ENCODE measurements around the gene HSD11B1. TPM values are rescaled to one million over a fixed set of nuclear protein-coding genes. Genes with fewer than 3 reads are reported as not detected.

The HSD11B1 gene
- total RNA-seq, 5 donors from 2014 or later (not counting 1 experiment from before 2014, with no cell fraction given) = 0.41 to 1.1 TPM; not detected in 3

- no peaks in the 10 kb centered on the region for H3K9me3 Mint-ChIP-seq
- H3K36me3 Mint-ChIP-seq = no peaks in the 10 kb centered on the region
- Histone ChIP-seq H3K27ac (ENCODE audit: low read length) (no peak overlapping the region), H3K4me3 (ENCODE audit: control insufficient read depth in 1 of 2, extremely low read depth in 1 of 2, low read length in 1 of 2) (no peak overlapping the region), H3K4me1 (ENCODE audit: control insufficient read depth in 1 of 2, extremely low read depth in 1 of 2, insufficient read depth in 2 of 2, low read length in 2 of 2) (peaks cover 21 to 24% of the 10 kb centered on the region in 2 experiments), H3K27me3 (replicated peaks in 1 of 2; ENCODE audit: control insufficient read depth in 2 of 2, extremely low read depth in 1 of 2, insufficient read depth in 2 of 2, low read length in 1 of 2) (peaks cover 0 to 3% of the 10 kb centered on the region in 2 experiments), H3K9me3 (no peaks in the 10 kb centered on the region), H3K36me3 (ENCODE audit: control insufficient read depth in 2 of 2, extremely low read depth in 1 of 2, insufficient read depth in 1 of 2, low read length in 1 of 2) (no peaks in the 10 kb centered on the region)
- DNase-seq (no peak), ATAC-seq (replicated peaks in 1 of 4) (no peak)
- ChIA-PET CTCF (interaction anchor here in 1 of 2 donors (1.0 kb wide), 1 partner anchor 120 kb away, joined by 3 read pairs; no protein-coding TSS in a partner anchor), POLR2A (no interaction called here)
- peak overlapping the region in 1 of 3 donors; percentile 82 for H3K4me3 Mint-ChIP-seq
- 25% methylated on average over 2 of the region's 4 CpGs for WGBS (ENCODE audit: insufficient coverage)
- H3K27ac Mint-ChIP-seq = peak overlapping the region; percentile 71 to 74
- peaks cover 37 to 51% (median 43%) of the 10 kb centered on the region in 3 donors for H3K4me1 Mint-ChIP-seq
- H3K27me3 Mint-ChIP-seq = peaks cover 0 to under 1% of the 10 kb centered on the region in 2 donors
These were observed 18.3 kb upstream of the HSD11B1 start for GRCh38 chr1:209686322-209686721.

GRCh38 chr1:209688746-209689234 is 15.9 kb upstream of the HSD11B1 start:
- ChIA-PET POLR2A (no interaction called here), CTCF (interaction anchor here (0.6 to 0.7 kb wide), 2 partner anchors 45 to 112 kb away, joined by 3 read pairs; no protein-coding TSS in a partner anchor)
- no peak overlapping the region for H3K27ac Mint-ChIP-seq
- Histone ChIP-seq H3K27ac (ENCODE audit: low read length) (no peak overlapping the region), H3K9me3 (no peaks in the 10 kb centered on the region), H3K36me3 (ENCODE audit: control insufficient read depth in 2 of 2, extremely low read depth in 1 of 2, insufficient read depth in 1 of 2, low read length in 1 of 2) (no peaks in the 10 kb centered on the region), H3K4me3 (ENCODE audit: control insufficient read depth in 1 of 2, extremely low read depth in 1 of 2, low read length in 1 of 2) (no peak overlapping the region), H3K4me1 (ENCODE audit: control insufficient read depth in 1 of 2, extremely low read depth in 1 of 2, insufficient read depth in 2 of 2, low read length in 2 of 2) (peaks cover 21 to 24% of the 10 kb centered on the region in 2 experiments), H3K27me3 (replicated peaks in 1 of 2; ENCODE audit: control insufficient read depth in 2 of 2, extremely low read depth in 1 of 2, insufficient read depth in 2 of 2, low read length in 1 of 2) (peaks cover 0 to 2% of the 10 kb centered on the region in 2 experiments)
- no peaks in the 10 kb centered on the region for H3K9me3 Mint-ChIP-seq
- H3K4me3 Mint-ChIP-seq = no peak overlapping the region
- no peak for DNase-seq
- H3K4me1 Mint-ChIP-seq = peaks cover 49 to 63% (median 49%) of the 10 kb centered on the region in 3 donors
- no peak for ATAC-seq (replicated peaks in 1 of 4)
- no peaks in the 10 kb centered on the region for H3K27me3 Mint-ChIP-seq
- no CpG with 5 or more reads among the region's 1 CpG for WGBS (ENCODE audit: insufficient coverage)
- H3K36me3 Mint-ChIP-seq = no peaks in the 10 kb centered on the region

- ChIA-PET CTCF (interaction anchor here (1.4 to 2.4 kb wide), 2 partner anchors 23 to 113 kb away, joined by 5 to 7 read pairs; no protein-coding TSS in a partner anchor), POLR2A (no interaction called here)
- no peaks in the 10 kb centered on the region for H3K9me3 Mint-ChIP-seq
- peaks cover 21 to 24% of the 10 kb centered on the region in 2 experiments for H3K4me1 ChIP-seq (ENCODE audit: control insufficient read depth in 1 of 2, extremely low read depth in 1 of 2, insufficient read depth in 2 of 2, low read length in 2 of 2)
- H3K27ac ChIP-seq (ENCODE audit: low read length) = no peak overlapping the region
- no peaks in the 10 kb centered on the region for H3K36me3 ChIP-seq (ENCODE audit: control insufficient read depth in 2 of 2, extremely low read depth in 1 of 2, insufficient read depth in 1 of 2, low read length in 1 of 2)
- H3K4me3 Mint-ChIP-seq = no peak overlapping the region
- H3K27me3 ChIP-seq (replicated peaks in 1 of 2; ENCODE audit: control insufficient read depth in 2 of 2, extremely low read depth in 1 of 2, insufficient read depth in 2 of 2, low read length in 1 of 2) = peaks cover 0 to 2% of the 10 kb centered on the region in 2 experiments
- WGBS (ENCODE audit: insufficient coverage) = 69% methylated on average over 3 of the region's 4 CpGs
- ATAC-seq (replicated peaks in 1 of 4) (peak in 1 of 4 experiments; percentile 18), DNase-seq (no peak)
- no peaks in the 10 kb centered on the region for H3K9me3 ChIP-seq
- peaks cover 47 to 61% (median 49%) of the 10 kb centered on the region in 3 donors for H3K4me1 Mint-ChIP-seq
- no peak overlapping the region for H3K4me3 ChIP-seq (ENCODE audit: control insufficient read depth in 1 of 2, extremely low read depth in 1 of 2, low read length in 1 of 2)
- H3K36me3 Mint-ChIP-seq = no peaks in the 10 kb centered on the region
- no peak overlapping the region for H3K27ac Mint-ChIP-seq
- no peaks in the 10 kb centered on the region for H3K27me3 Mint-ChIP-seq
These were observed 15.2 kb upstream of the HSD11B1 start for GRCh38 chr1:209689477-209689876.

- ATAC-seq (replicated peaks in 1 of 4) (no peak), DNase-seq (no peak)
- ChIA-PET POLR2A (no interaction called here), CTCF (interaction anchor here (0.6 to 2.4 kb wide), 10 partner anchors 11 to 149 kb away, joined by 3 to 9 read pairs (median 3); no protein-coding TSS in a partner anchor)
- Mint-ChIP-seq H3K27ac (no peak overlapping the region), H3K4me3 (no peak overlapping the region), H3K27me3 (no peaks in the 10 kb centered on the region), H3K9me3 (no peaks in the 10 kb centered on the region), H3K4me1 (peaks cover 32 to 45% (median 36%) of the 10 kb centered on the region in 3 donors), H3K36me3 (no peaks in the 10 kb centered on the region)
- Histone ChIP-seq H3K4me3 (ENCODE audit: control insufficient read depth in 1 of 2, extremely low read depth in 1 of 2, low read length in 1 of 2) (no peak overlapping the region), H3K4me1 (ENCODE audit: control insufficient read depth in 1 of 2, extremely low read depth in 1 of 2, insufficient read depth in 2 of 2, low read length in 2 of 2) (peaks cover 9 to 11% of the 10 kb centered on the region in 2 experiments), H3K27me3 (replicated peaks in 1 of 2; ENCODE audit: control insufficient read depth in 2 of 2, extremely low read depth in 1 of 2, insufficient read depth in 2 of 2, low read length in 1 of 2) (peaks cover 0 to 2% of the 10 kb centered on the region in 2 experiments), H3K9me3 (no peaks in the 10 kb centered on the region), H3K27ac (ENCODE audit: low read length) (no peak overlapping the region), H3K36me3 (ENCODE audit: control insufficient read depth in 2 of 2, extremely low read depth in 1 of 2, insufficient read depth in 1 of 2, low read length in 1 of 2) (no peaks in the 10 kb centered on the region)
- no CpG with 5 or more reads among the region's 3 CpGs for WGBS (ENCODE audit: insufficient coverage)
These were observed 13.4 kb upstream of the HSD11B1 start for GRCh38 chr1:209691237-209691636.

GRCh38 chr1:209692296-209692695 is 12.3 kb upstream of the HSD11B1 start:
- Histone ChIP-seq H3K27ac (ENCODE audit: low read length) (no peak overlapping the region), H3K36me3 (ENCODE audit: control insufficient read depth in 2 of 2, extremely low read depth in 1 of 2, insufficient read depth in 1 of 2, low read length in 1 of 2) (no peaks in the 10 kb centered on the region), H3K4me1 (ENCODE audit: control insufficient read depth in 1 of 2, extremely low read depth in 1 of 2, insufficient read depth in 2 of 2, low read length in 2 of 2) (peaks cover 0 to 2% of the 10 kb centered on the region in 2 experiments), H3K27me3 (replicated peaks in 1 of 2; ENCODE audit: control insufficient read depth in 2 of 2, extremely low read depth in 1 of 2, insufficient read depth in 2 of 2, low read length in 1 of 2) (peaks cover 0 to 2% of the 10 kb centered on the region in 2 experiments), H3K9me3 (no peaks in the 10 kb centered on the region), H3K4me3 (ENCODE audit: control insufficient read depth in 1 of 2, extremely low read depth in 1 of 2, low read length in 1 of 2) (no peak overlapping the region)
- no peak overlapping the region for H3K4me3 Mint-ChIP-seq
- no CpG with 5 or more reads among the region's 4 CpGs for WGBS (ENCODE audit: insufficient coverage)
- POLR2A ChIA-PET = no interaction called here
- CTCF ChIA-PET = interaction anchor here (0.7 to 1.5 kb wide), 6 partner anchors 50 to 814 kb away, joined by 3 to 9 read pairs (median 3); no protein-coding TSS in a partner anchor
- H3K4me1 Mint-ChIP-seq = peaks cover 23 to 41% (median 36%) of the 10 kb centered on the region in 3 donors
- H3K9me3 Mint-ChIP-seq = no peaks in the 10 kb centered on the region
- H3K27ac Mint-ChIP-seq = peak overlapping the region in 1 of 2 donors; percentile 71
- no peaks in the 10 kb centered on the region for H3K36me3 Mint-ChIP-seq
- ATAC-seq (replicated peaks in 1 of 4) (no peak), DNase-seq (no peak)
- no peaks in the 10 kb centered on the region for H3K27me3 Mint-ChIP-seq

GRCh38 chr1:209692745-209693504 is 11.7 kb upstream of the HSD11B1 start:
- H3K4me1 Mint-ChIP-seq = peaks cover 18 to 37% (median 35%) of the 10 kb centered on the region in 3 donors
- POLR2A ChIA-PET = no interaction called here
- peak in 2 of 4 experiments; percentile 45 to 50 for ATAC-seq (replicated peaks in 1 of 4)
- no peaks in the 10 kb centered on the region for H3K27me3 Mint-ChIP-seq
- H3K27ac ChIP-seq (ENCODE audit: low read length) = no peak overlapping the region
- H3K4me1 ChIP-seq (ENCODE audit: control insufficient read depth in 1 of 2, extremely low read depth in 1 of 2, insufficient read depth in 2 of 2, low read length in 2 of 2) = no peaks in the 10 kb centered on the region
- H3K27me3 ChIP-seq (replicated peaks in 1 of 2; ENCODE audit: control insufficient read depth in 2 of 2, extremely low read depth in 1 of 2, insufficient read depth in 2 of 2, low read length in 1 of 2) = peaks cover 0 to 2% of the 10 kb centered on the region in 2 experiments
- H3K4me3 Mint-ChIP-seq = no peak overlapping the region
- H3K9me3 ChIP-seq = no peaks in the 10 kb centered on the region
- no peaks in the 10 kb centered on the region for H3K36me3 ChIP-seq (ENCODE audit: control insufficient read depth in 2 of 2, extremely low read depth in 1 of 2, insufficient read depth in 1 of 2, low read length in 1 of 2)
- 14% methylated on average over 3 of the region's 3 CpGs for WGBS (ENCODE audit: insufficient coverage)
- CTCF ChIA-PET = interaction anchor here (0.7 to 1.5 kb wide), 7 partner anchors 10 to 123 kb away, joined by 3 to 9 read pairs (median 3); no protein-coding TSS in a partner anchor
- peak in 33 of 35 experiments; percentile 17 to 78 (median 53) for DNase-seq
- peak overlapping the region in 1 of 2 donors; percentile 33 for H3K27ac Mint-ChIP-seq
- H3K4me3 ChIP-seq (ENCODE audit: control insufficient read depth in 1 of 2, extremely low read depth in 1 of 2, low read length in 1 of 2) = no peak overlapping the region
- H3K36me3 Mint-ChIP-seq = no peaks in the 10 kb centered on the region
- no peaks in the 10 kb centered on the region for H3K9me3 Mint-ChIP-seq

All from T-cell (primary cell).